Rectal smooth muscle tissue (tissue), 1 donor: Measurements from ENCODE around the gene WDR45.
"Not testable (repeated sequence)": the region's sequence is repeated elsewhere in the genome, so short reads cannot be mapped to it uniquely, and the experiment has no call there.

Source experiments
- H3K27ac ChIP-seq: one replicate; pipeline ENCODE4 v1.7.0; 2013; ENCODE audit warnings: low read depth, low read length, inconsistent platforms
- H3K27me3 ChIP-seq: one replicate; pipeline ENCODE4 v1.7.0; 2013; ENCODE audit warnings: low read length; ENCODE audit not compliant: control insufficient read depth, insufficient read depth
- H3K36me3 ChIP-seq: one replicate; pipeline ENCODE4 v1.7.0; 2013; ENCODE audit warnings: low read length; ENCODE audit not compliant: control insufficient read depth, insufficient read depth
- H3K4me1 ChIP-seq: one replicate; pipeline ENCODE4 v1.7.0; 2013; ENCODE audit warnings: low read length; ENCODE audit not compliant: control insufficient read depth, insufficient read depth
- H3K4me3 ChIP-seq: one replicate; pipeline ENCODE4 v1.7.0; 2013; ENCODE audit warnings: low read length
- H3K9ac ChIP-seq: one replicate; pipeline ENCODE4 v1.7.0; 2013; ENCODE audit warnings: low read length

WDR45 gene

DNA sequence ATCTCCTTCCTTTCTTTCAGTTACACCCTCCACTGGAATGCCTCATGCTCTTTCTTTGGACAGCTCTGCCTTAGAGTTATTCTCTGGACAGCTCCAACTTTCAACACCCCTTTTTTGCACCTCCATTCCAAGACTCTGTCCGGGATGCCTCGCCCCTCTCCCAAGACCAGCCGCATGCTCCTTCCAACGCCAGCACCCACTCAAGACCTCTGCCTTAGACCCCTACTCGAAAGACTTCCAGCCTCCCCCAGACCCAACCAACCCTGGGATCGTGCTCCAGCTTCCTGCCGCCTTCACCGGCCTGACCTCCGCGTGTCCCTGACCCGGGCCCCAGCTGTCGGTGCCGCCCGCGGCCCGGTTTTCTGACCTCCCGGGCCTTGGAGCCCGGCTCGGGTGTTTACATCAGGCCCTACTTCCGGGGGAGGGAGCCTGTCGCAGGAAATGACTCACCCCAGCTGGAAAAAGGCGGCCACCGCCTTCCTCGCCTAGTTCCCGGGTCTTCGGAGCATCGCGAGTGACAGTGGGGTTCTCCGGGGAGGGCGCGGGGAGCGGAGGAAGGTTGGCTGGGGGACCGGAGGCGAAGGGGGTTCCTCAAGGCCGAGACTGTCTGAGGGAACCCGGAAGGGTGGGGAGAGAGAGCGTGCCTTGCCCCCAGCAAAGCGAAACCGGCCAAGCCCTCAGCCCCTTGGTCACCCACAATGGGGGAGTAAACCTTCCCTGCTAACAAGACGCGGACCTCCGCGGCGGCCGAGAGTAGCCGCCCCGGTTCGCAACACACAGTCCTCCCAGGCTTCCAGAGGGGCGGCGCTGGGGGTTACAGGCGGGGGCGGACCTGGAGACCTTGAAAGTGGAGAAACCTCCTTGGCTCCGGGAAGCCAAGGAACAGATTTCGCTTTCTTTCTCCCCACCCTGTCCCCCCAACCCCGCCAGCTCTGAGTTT, at the start of gene WDR45:
Gene WDR45 (minus strand): TSS at position 399 of the 940 bp plus-strand sequence. CDS start 1,792 bp downstream, outside the sequence.
- Histone ChIP-seq H3K27me3 (no peaks in the 10 kb centered on the region), H3K36me3 (peaks cover 3% of the 10 kb centered on the region), H3K9ac (peak within 1 kb of the TSS; percentile 90), H3K4me1 (no peaks in the 10 kb centered on the region), H3K4me3 (peak within 1 kb of the TSS; percentile 82), H3K27ac (peak within 1 kb of the TSS; percentile 80)

DNA sequence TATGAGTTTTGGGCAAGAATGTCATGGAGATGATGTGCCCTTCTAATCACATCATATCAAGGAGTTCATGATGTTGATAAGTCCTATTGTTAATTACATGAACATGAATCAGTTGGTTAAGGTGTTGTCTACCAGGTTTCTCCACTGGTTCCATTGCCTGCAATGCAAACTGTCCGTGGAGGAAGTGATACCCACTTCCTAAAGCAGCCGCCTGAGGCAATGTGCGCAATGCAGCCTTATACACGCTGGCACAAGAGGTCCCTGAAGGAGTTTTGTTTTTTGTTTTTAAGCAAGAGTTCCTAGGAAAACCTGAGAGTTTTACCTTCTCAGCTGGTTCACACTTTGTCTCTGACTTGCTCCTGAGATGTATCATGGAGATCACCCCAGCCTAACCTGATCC, 49.7 kb upstream of the WDR45 start:
- Histone ChIP-seq H3K4me1 (no peaks in the 10 kb centered on the region), H3K27ac (no peak overlapping the region), H3K36me3 (no peaks in the 10 kb centered on the region), H3K27me3 (no peaks in the 10 kb centered on the region), H3K9ac (no peak overlapping the region), H3K4me3 (no peak overlapping the region)

DNA sequence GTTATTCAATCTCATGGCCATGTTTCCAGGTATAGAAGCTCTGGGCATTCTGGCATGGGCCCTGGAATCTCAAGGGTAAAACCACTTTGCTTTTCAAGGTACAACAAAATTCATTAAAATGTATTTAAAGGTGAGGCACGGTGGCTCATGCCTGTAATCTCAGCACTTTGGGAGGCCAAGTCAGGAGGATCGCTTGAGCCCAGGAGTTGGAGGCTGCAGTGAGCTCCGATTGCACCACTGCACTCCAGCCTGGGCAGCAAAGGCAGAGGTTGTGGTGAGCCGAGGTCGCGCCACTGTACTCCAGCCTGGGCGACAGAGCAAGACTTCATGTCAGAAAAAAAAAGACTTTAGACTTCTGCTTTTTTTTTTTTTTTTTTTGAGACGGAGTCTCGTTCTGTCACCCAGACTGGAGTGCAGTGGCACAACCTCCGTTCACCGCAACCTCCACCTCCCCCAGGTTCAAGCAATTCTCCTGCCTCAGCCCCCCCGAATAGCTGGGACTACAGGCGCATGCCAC, 48.1 kb upstream of the WDR45 start:
- H3K36me3 ChIP-seq, H3K27ac ChIP-seq, H3K4me3 ChIP-seq: not testable (repeated sequence)

GRCh38 chrX:49122499-49122898, 42.8 kb upstream of the WDR45 start:
- H3K9ac ChIP-seq: no peak overlapping the region
- no peak overlapping the region for H3K27ac ChIP-seq
- peak overlapping the region; percentile 86 for H3K4me3 ChIP-seq

More for the DNA sequence above, 48.1 kb upstream of the WDR45 start:
- not testable (repeated sequence) for H3K27me3 ChIP-seq, H3K9ac ChIP-seq, H3K4me1 ChIP-seq

GRCh38 chrX:49120091-49120490, 40.4 kb upstream of the WDR45 start:
- Histone ChIP-seq H3K27me3 (peaks cover 2% of the 10 kb centered on the region), H3K36me3 (peaks cover 15% of the 10 kb centered on the region)

More at GRCh38 chrX:49122499-49122898, 42.8 kb upstream of the WDR45 start:
- Histone ChIP-seq H3K27me3 (no peaks in the 10 kb centered on the region), H3K4me1 (no peaks in the 10 kb centered on the region), H3K36me3 (peaks cover 2% of the 10 kb centered on the region)

GRCh38 chrX:49117581-49117980, 37.9 kb upstream of the WDR45 start:
- no peak overlapping the region for H3K4me3 ChIP-seq
- H3K36me3 ChIP-seq: peaks cover 22% of the 10 kb centered on the region
- no peak overlapping the region for H3K9ac ChIP-seq

More at GRCh38 chrX:49120091-49120490, 40.4 kb upstream of the WDR45 start:
- H3K4me1 ChIP-seq: no peaks in the 10 kb centered on the region
- H3K9ac ChIP-seq: no peak overlapping the region
- no peak overlapping the region for H3K27ac ChIP-seq
- H3K4me3 ChIP-seq: no peak overlapping the region

GRCh38 chrX:49116716-49117115, 37.0 kb upstream of the WDR45 start:
- no peaks in the 10 kb centered on the region for H3K4me1 ChIP-seq
- peaks cover 22% of the 10 kb centered on the region for H3K36me3 ChIP-seq
- peaks cover 2% of the 10 kb centered on the region for H3K27me3 ChIP-seq

More at GRCh38 chrX:49117581-49117980, 37.9 kb upstream of the WDR45 start:
- H3K4me1 ChIP-seq: no peaks in the 10 kb centered on the region
- H3K27ac ChIP-seq: no peak overlapping the region
- H3K27me3 ChIP-seq: peaks cover 2% of the 10 kb centered on the region

GRCh38 chrX:49116076-49116475, 36.4 kb upstream of the WDR45 start:
- H3K27ac ChIP-seq: no peak overlapping the region
- H3K27me3 ChIP-seq: peaks cover 2% of the 10 kb centered on the region
- H3K4me3 ChIP-seq: no peak overlapping the region
- H3K4me1 ChIP-seq: no peaks in the 10 kb centered on the region
- peaks cover 22% of the 10 kb centered on the region for H3K36me3 ChIP-seq
- H3K9ac ChIP-seq: no peak overlapping the region

More at GRCh38 chrX:49116716-49117115, 37.0 kb upstream of the WDR45 start:
- no peak overlapping the region for H3K4me3 ChIP-seq
- no peak overlapping the region for H3K27ac ChIP-seq
- no peak overlapping the region for H3K9ac ChIP-seq

- Histone ChIP-seq H3K4me3 (no peak overlapping the region), H3K27me3 (peaks cover 2% of the 10 kb centered on the region), H3K9ac (no peak overlapping the region), H3K27ac (no peak overlapping the region), H3K36me3 (peaks cover 14% of the 10 kb centered on the region), H3K4me1 (no peaks in the 10 kb centered on the region)
Observed at GRCh38 chrX:49111791-49112190, 32.1 kb upstream of the WDR45 start.

DNA sequence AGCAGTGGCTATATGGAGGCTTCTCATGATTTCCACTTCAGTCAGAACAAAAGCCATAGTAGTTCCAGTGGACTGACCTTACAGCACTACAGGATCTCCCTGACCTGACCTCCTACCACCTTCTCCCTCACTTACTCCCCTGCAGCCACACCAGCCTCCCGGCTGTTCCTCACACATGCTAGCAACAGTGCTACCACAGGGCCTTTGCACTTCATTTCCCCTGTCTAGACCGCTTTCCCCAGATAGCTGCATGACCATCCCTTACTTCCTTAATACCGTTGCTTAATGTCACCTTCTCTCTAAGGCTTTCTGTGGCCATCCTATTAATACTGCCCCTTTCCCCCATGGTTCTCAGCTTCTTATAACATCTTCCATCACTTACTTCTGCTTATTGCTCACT, 30.7 kb upstream of the WDR45 start:
- Histone ChIP-seq H3K4me3 (no peak overlapping the region), H3K27ac (no peak overlapping the region), H3K4me1 (no peaks in the 10 kb centered on the region), H3K9ac (no peak overlapping the region), H3K36me3 (peaks cover 6% of the 10 kb centered on the region), H3K27me3 (no peaks in the 10 kb centered on the region)

DNA sequence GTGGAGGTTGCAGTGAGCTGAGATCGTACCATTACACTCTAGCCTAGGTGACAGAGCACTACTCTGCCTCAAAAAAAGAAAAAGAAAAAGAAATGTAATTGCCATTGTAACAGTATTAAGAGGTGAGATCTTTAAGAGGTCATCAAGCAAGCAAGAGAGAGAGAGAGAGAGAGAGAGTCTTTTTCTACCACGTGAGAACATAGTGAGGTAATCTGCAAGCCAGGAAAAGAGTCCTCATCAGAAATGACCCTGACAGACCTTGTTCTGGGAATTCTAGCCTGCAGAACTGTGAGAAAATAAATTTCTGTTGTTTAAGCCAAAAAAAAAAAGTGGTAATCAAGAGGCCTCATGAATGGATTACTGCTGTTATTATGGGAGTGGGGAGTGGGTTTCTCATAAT, 29.0 kb upstream of the WDR45 start:
- Histone ChIP-seq H3K9ac (no peak overlapping the region), H3K4me3 (no peak overlapping the region), H3K4me1 (no peaks in the 10 kb centered on the region), H3K27me3 (no peaks in the 10 kb centered on the region), H3K27ac (no peak overlapping the region), H3K36me3 (peaks cover 4% of the 10 kb centered on the region)

DNA sequence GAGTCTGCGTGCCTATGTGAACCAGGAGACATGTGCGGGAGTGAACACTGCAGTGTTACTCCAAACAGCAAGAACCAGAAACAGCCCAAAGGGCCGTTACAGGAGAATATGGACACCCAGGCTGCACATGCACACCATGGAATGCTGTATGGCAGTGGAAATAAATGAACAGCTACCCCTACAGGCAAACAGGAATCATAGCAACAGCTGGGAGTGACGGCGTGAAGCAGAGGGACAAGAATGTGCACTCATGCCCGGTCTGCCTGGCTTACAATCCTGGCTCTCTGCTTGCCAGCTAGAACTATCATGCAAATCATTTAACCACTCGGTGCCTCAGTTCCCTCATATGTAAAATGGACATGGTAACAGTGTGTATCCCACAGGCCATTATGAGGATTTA, 27.2 kb upstream of the WDR45 start:
- H3K4me3 ChIP-seq: no peak overlapping the region
- H3K4me1 ChIP-seq: no peaks in the 10 kb centered on the region
- H3K27me3 ChIP-seq: no peaks in the 10 kb centered on the region
- no peaks in the 10 kb centered on the region for H3K36me3 ChIP-seq
- no peak overlapping the region for H3K27ac ChIP-seq
- H3K9ac ChIP-seq: no peak overlapping the region
